Neuronal stem cell (in vitro differentiated cells): ENCODE results near the gene SLC35F4.
A peak's percentile ranks its signal among the peaks of the same experiment; 100 is the strongest.

ENCODE experiments used
- DNase-seq: peaks from one replicate; pipeline ENCODE4 v3.0.0-alpha.2; 2013; ENCODE audit warnings: low spot score
- H2AFZ ChIP-seq: one replicate; pipeline ENCODE4 v1.6.1; 2013; ENCODE audit warnings: mild to moderate bottlenecking, low read length, inconsistent platforms
- H2AK5ac ChIP-seq: 2 replicates; pipeline ENCODE4 v1.6.1; 2013; ENCODE audit warnings: low read depth, mild to moderate bottlenecking, inconsistent platforms, low read length, moderate library complexity, mixed read lengths
- H2BK120ac ChIP-seq: 2 replicates; pipeline ENCODE4 v1.6.1; 2013; ENCODE audit warnings: low read depth, mild to moderate bottlenecking, inconsistent platforms, low read length, moderate library complexity, mixed read lengths
- H2BK12ac ChIP-seq: one replicate; pipeline ENCODE4 v1.6.1; 2013; ENCODE audit warnings: low read length, inconsistent platforms
- H2BK15ac ChIP-seq: 2 replicates; pipeline ENCODE4 v1.6.1; 2013; ENCODE audit warnings: mild to moderate bottlenecking, low read length, inconsistent platforms, mixed read lengths
- H2BK5ac ChIP-seq: one replicate; pipeline ENCODE4 v1.6.1; 2013; ENCODE audit warnings: inconsistent platforms, mild to moderate bottlenecking, low read length, moderate library complexity
- H3K14ac ChIP-seq: one replicate; pipeline ENCODE4 v1.6.1; 2013; ENCODE audit warnings: low read length, inconsistent platforms
- H3K18ac ChIP-seq: 2 replicates; pipeline ENCODE4 v1.6.1; 2013; ENCODE audit warnings: low read length, inconsistent platforms
- H3K23ac ChIP-seq: 2 replicates; pipeline ENCODE4 v1.6.1; 2013; ENCODE audit warnings: low read depth, mild to moderate bottlenecking, mixed read lengths, low read length, inconsistent platforms; ENCODE audit not compliant: poor library complexity
- H3K27ac ChIP-seq: replicated peaks from 3 replicates; pipeline ENCODE4 v1.5.1; 2013; ENCODE audit warnings: low read length, inconsistent platforms
- H3K27me3 ChIP-seq, 3 experiments: 2 replicates each; pipeline ENCODE4 v1.6.1; 2013; ENCODE audit warnings: low read length in 3 of 3, mild to moderate bottlenecking in 2 of 3, inconsistent platforms in 1 of 3, low read depth in 1 of 3, mixed read lengths in 1 of 3, moderate library complexity in 1 of 3; ENCODE audit not compliant: control insufficient read depth in 3 of 3, insufficient read depth in 3 of 3
- H3K36me3 ChIP-seq, 2 donors: replicated peaks in 1 of 2; 2 replicates each; pipeline ENCODE4 v1.6.1; 2013; ENCODE audit warnings: low read length in 2 of 2; ENCODE audit not compliant: control insufficient read depth in 2 of 2, insufficient read depth in 2 of 2
- H3K4ac ChIP-seq: 2 replicates; pipeline ENCODE4 v1.6.1; 2013; ENCODE audit warnings: inconsistent platforms, mild to moderate bottlenecking, low read length, moderate library complexity
- H3K4me1 ChIP-seq, 2 donors: 1 replicate in 1 of 2; 2 replicates in 1 of 2; pipeline ENCODE4 v1.6.1; 2013; ENCODE audit warnings: low read length in 2 of 2, low read depth in 1 of 2; ENCODE audit not compliant: control insufficient read depth in 2 of 2, insufficient read depth in 1 of 2
- H3K4me2 ChIP-seq: one replicate; pipeline ENCODE4 v1.6.1; 2013; ENCODE audit warnings: mild to moderate bottlenecking, low read length, inconsistent platforms; ENCODE audit not compliant: insufficient read depth, poor library complexity, severe bottlenecking
- H3K4me3 ChIP-seq, 2 donors: 2 replicates each; pipeline ENCODE4 v1.5.1; 2013; ENCODE audit warnings: low read length in 2 of 2, mild to moderate bottlenecking in 2 of 2, inconsistent platforms in 1 of 2, moderate library complexity in 1 of 2
- H3K79me1 ChIP-seq: one replicate; pipeline ENCODE4 v1.6.1; 2013; ENCODE audit warnings: low read depth, mild to moderate bottlenecking, inconsistent platforms, low read length, moderate library complexity
- H3K9ac ChIP-seq: one replicate; pipeline ENCODE4 v1.6.1; 2013; ENCODE audit warnings: mild to moderate bottlenecking, low read depth, low read length, inconsistent platforms; ENCODE audit not compliant: poor library complexity
- H3K9me3 ChIP-seq, 2 donors: replicated peaks in 1 of 2; 2 replicates each; pipeline versions ENCODE3 to v1.6.1; 2013; ENCODE audit warnings: low read length in 2 of 2, mild to moderate bottlenecking in 2 of 2, inconsistent platforms in 1 of 2, low read depth in 1 of 2, mixed read lengths in 1 of 2, moderate library complexity in 1 of 2; ENCODE audit not compliant: control insufficient read depth in 2 of 2, insufficient read depth in 1 of 2
- H4K8ac ChIP-seq: one replicate; pipeline ENCODE4 v1.6.1; 2013; ENCODE audit warnings: low read depth, mild to moderate bottlenecking, inconsistent platforms, low read length, moderate library complexity
- H4K91ac ChIP-seq: one replicate; pipeline ENCODE4 v1.6.1; 2013; ENCODE audit warnings: low read length, low read depth, mild to moderate bottlenecking, inconsistent platforms; ENCODE audit not compliant: poor library complexity
- WGBS, 2 donors: extraction: QIAGEN DNeasy Blood & Tissue Kit; methylation state at CpG; one replicate each; pipeline ENCODE4 v1.1.7; 2013; ENCODE audit warnings: missing lambda C conversion rate in 2 of 2, mixed read lengths in 1 of 2; ENCODE audit not compliant: insufficient read length in 2 of 2, insufficient replicate concordance in 1 of 2; ENCODE audit errors: extremely low coverage in 2 of 2; 5-methylcytosine and 5-hydroxymethylcytosine counted together

Gene SLC35F4

DNA sequence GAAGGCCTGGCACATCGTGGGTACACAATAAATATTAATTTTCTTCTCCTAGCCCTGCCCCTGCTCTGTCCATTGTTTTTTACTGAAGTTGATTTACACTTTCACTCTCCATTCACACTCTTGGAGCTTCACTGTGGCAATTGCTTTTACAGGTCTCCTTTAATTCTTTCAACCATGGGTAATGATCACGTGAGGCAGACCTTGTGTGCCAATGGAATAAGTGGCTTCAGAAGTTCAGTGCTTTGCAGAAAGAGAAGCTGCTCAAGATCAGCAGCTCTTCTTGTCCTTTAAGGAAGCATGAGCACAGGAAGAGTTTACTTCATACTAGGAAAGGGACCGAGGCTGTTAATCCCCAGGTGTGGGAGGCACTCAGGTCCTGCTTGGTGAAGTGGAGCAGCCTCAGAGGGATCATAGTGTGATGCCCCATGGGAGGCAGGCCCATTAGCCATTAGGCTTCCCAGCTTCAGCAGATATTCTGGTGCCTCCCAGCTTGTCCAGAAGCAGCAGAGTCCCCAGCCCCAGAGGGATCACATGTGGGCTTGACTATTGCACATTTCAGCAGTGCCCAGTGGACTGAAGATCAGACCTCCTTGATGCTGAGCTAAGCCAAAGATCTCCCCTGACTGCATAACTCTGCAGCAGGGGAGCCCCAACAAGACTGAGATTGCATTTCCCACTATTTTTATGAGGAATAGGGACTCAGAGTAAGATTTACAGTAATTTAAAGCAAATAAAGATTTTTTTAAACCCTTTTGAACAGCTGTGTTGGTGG lies 5.0 kb upstream of the SLC35F4 start:
- H2BK5ac ChIP-seq = no peak overlapping the region
- no peak overlapping the region for H3K27ac ChIP-seq
- WGBS, 2 donors = no CpG with 5 or more reads among the region's 3 CpGs

GRCh38 chr14:57869617-57870016 lies 3.7 kb upstream of the SLC35F4 start:
- no peaks in the 10 kb centered on the region for H3K79me1 ChIP-seq
- H3K9me3 ChIP-seq = no peaks in the 10 kb centered on the region
- no peak overlapping the region for H2BK12ac ChIP-seq
- no peak overlapping the region for H4K91ac ChIP-seq
- peaks cover 3 to 11% of the 10 kb centered on the region in 2 donors for H3K4me1 ChIP-seq
- H3K27ac ChIP-seq = no peak overlapping the region
- no peak overlapping the region for H2AFZ ChIP-seq
- H3K4ac ChIP-seq = no peak overlapping the region
- H3K36me3 ChIP-seq = no peaks in the 10 kb centered on the region
- no peak overlapping the region for H2AK5ac ChIP-seq
- H3K27me3 ChIP-seq = peaks cover 0 to 36% (median 11%) of the 10 kb centered on the region in 3 experiments
- H3K18ac ChIP-seq = no peak overlapping the region
- no peak overlapping the region for H4K8ac ChIP-seq
- no peak overlapping the region for H2BK5ac ChIP-seq
- no peak overlapping the region for H3K9ac ChIP-seq
- no peak overlapping the region for H2BK120ac ChIP-seq
- H2BK15ac ChIP-seq = no peak overlapping the region
- H3K14ac ChIP-seq = no peak overlapping the region
- H3K23ac ChIP-seq = no peak overlapping the region
- no peak for DNase-seq
- H3K4me3 ChIP-seq = no peak overlapping the region
- no peak overlapping the region for H3K4me2 ChIP-seq

More for the DNA sequence above, 5.0 kb upstream of the SLC35F4 start:
- H2BK120ac ChIP-seq = no peak overlapping the region
- peaks cover 0 to 23% (median 8%) of the 10 kb centered on the region in 3 experiments for H3K27me3 ChIP-seq
- H2AK5ac ChIP-seq = no peak overlapping the region
- H4K91ac ChIP-seq = no peak overlapping the region
- H2AFZ ChIP-seq = no peak overlapping the region
- H3K79me1 ChIP-seq = no peaks in the 10 kb centered on the region
- H3K23ac ChIP-seq = no peak overlapping the region
- H3K4me3 ChIP-seq = no peak overlapping the region
- no peak overlapping the region for H2BK15ac ChIP-seq
- peaks cover 0 to 9% of the 10 kb centered on the region in 2 donors for H3K4me1 ChIP-seq
- no peaks in the 10 kb centered on the region for H3K36me3 ChIP-seq
- no peak overlapping the region for H3K9ac ChIP-seq
- H3K4ac ChIP-seq = no peak overlapping the region
- H3K14ac ChIP-seq = no peak overlapping the region
- H3K9me3 ChIP-seq = no peaks in the 10 kb centered on the region
- no peak overlapping the region for H3K4me2 ChIP-seq
- no peak for DNase-seq
- H4K8ac ChIP-seq = no peak overlapping the region
- H3K18ac ChIP-seq = no peak overlapping the region
- no peak overlapping the region for H2BK12ac ChIP-seq

- Histone ChIP-seq H2BK120ac (no peak overlapping the region), H3K4me1 (peaks cover 3 to 11% of the 10 kb centered on the region in 2 donors), H3K79me1 (no peaks in the 10 kb centered on the region), H3K4me2 (peak overlapping the region; percentile 96), H3K4me3 (peak overlapping the region in 1 of 2 donors; percentile 74), H2BK12ac (no peak overlapping the region), H3K9ac (peak overlapping the region; percentile 14), H2BK15ac (peak overlapping the region; percentile 24), H2AFZ (peak overlapping the region; percentile 61), H3K23ac (peak overlapping the region; percentile 23), H3K14ac (no peak overlapping the region), H2AK5ac (no peak overlapping the region), H3K27me3 (peaks cover 0 to 63% (median 15%) of the 10 kb centered on the region in 3 experiments), H4K8ac (no peak overlapping the region), H2BK5ac (no peak overlapping the region), H3K18ac (peak overlapping the region; percentile 76), H3K4ac (no peak overlapping the region), H3K36me3 (no peaks in the 10 kb centered on the region), H3K9me3 (no peaks in the 10 kb centered on the region), H3K27ac (no peak overlapping the region), H4K91ac (no peak overlapping the region)
- DNase-seq = no peak
- WGBS, 2 donors = no CpG with 5 or more reads among the region's 19 CpGs
Measured at GRCh38 chr14:57866199-57866705, 360 bp upstream of the SLC35F4 start.

- Histone ChIP-seq H3K27me3 (peaks cover 0 to 64% (median 15%) of the 10 kb centered on the region in 3 experiments), H3K4me2 (peak overlapping the region; percentile 96), H3K36me3 (no peaks in the 10 kb centered on the region), H4K8ac (no peak overlapping the region), H3K4ac (no peak overlapping the region), H3K14ac (no peak overlapping the region), H4K91ac (no peak overlapping the region), H3K27ac (no peak overlapping the region), H3K23ac (no peak overlapping the region), H3K79me1 (no peaks in the 10 kb centered on the region), H3K18ac (no peak overlapping the region), H3K4me3 (peak overlapping the region in 1 of 2 donors; percentile 72), H2BK5ac (no peak overlapping the region), H3K4me1 (peaks cover 3 to 11% of the 10 kb centered on the region in 2 donors), H3K9ac (no peak overlapping the region), H2AFZ (peak overlapping the region; percentile 61), H3K9me3 (no peaks in the 10 kb centered on the region), H2AK5ac (no peak overlapping the region), H2BK12ac (no peak overlapping the region), H2BK120ac (no peak overlapping the region), H2BK15ac (no peak overlapping the region)
- no peak for DNase-seq
- no CpG with 5 or more reads among the region's 23 CpGs for WGBS, 2 donors
Measured at GRCh38 chr14:57865066-57865402, 858 bp downstream of the SLC35F4 start.
